Measurements from ENCODE around the gene CHST12. TPM values are rescaled to one million over a fixed set of nuclear protein-coding genes. Genes with fewer than 3 reads are reported as not detected.
"Not testable (repeated sequence)": the region's sequence is repeated elsewhere in the genome, so short reads cannot be mapped to it uniquely, and the experiment has no call there.

CHST12 gene
- total and polyA plus RNA-seq, 2 experiments from 2014 or later, result 7.2 to 21.5 TPM

DNA sequence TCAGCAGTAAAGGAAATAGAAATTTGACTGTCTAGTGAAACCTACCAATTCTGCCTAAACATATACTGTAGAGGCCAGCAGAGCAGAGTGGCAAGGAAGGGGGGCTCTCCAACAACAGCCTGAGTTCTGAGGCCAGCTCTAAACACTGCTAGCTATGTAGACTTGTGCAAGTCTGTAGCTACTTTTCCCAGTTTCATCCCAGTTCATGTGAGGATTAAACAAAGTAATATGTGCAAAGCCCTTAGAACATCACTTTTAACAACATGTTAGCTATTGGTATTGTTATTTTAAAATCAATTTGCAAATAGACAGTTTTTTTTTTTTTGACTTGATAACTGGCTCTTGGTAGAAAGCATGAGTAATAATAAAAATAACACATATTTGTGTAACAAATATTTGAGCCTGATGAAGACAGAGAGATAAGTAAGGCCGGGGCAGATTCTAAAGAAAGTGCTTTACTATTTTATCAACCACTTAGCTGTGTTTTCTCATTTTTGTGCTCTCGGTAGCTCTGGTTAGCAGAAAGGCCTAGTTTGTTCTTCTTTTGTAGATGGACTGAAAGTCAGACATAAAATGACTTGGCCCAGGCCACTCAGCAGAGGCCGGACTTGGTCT lies 9.3 kb downstream of the CHST12 start:
- TF ChIP-seq, protein P1, sequence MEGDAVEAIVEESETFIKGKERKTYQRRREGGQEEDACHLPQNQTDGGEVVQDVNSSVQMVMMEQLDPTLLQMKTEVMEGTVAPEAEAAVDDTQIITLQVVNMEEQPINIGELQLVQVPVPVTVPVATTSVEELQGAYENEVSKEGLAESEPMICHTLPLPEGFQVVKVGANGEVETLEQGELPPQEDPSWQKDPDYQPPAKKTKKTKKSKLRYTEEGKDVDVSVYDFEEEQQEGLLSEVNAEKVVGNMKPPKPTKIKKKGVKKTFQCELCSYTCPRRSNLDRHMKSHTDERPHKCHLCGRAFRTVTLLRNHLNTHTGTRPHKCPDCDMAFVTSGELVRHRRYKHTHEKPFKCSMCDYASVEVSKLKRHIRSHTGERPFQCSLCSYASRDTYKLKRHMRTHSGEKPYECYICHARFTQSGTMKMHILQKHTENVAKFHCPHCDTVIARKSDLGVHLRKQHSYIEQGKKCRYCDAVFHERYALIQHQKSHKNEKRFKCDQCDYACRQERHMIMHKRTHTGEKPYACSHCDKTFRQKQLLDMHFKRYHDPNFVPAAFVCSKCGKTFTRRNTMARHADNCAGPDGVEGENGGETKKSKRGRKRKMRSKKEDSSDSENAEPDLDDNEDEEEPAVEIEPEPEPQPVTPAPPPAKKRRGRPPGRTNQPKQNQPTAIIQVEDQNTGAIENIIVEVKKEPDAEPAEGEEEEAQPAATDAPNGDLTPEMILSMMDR (IDR thresholded peaks at IDR 0.05; ENCODE audit: poor library complexity), result no peak
- TF ChIP-seq EZH2 (IDR thresholded peaks at IDR 0.05; ENCODE audit: borderline replicate concordance) (no peak), EZH2phosphoT487 (IDR thresholded peaks at IDR 0.05; ENCODE audit: low read depth, severe bottlenecking, unreplicated experiment) (no peak)
- no peak overlapping the region for H2AFZ ChIP-seq
- no peak for DNase-seq (ENCODE audit: low spot score)
- 60% methylated on average over 3 of the region's 3 CpGs for WGBS (ENCODE audit: low lambda C conversion rate, missing lambda C conversion rate)
- H3K4me1 ChIP-seq (ENCODE audit: insufficient read depth), result peaks cover 18% of the 10 kb centered on the region
- no peaks in the 10 kb centered on the region for H3K9me3 ChIP-seq (ENCODE audit: low read depth)
- no peaks in the 10 kb centered on the region for H3K9me2 ChIP-seq (replicated peaks; ENCODE audit: insufficient read depth)
- H3K79me2 ChIP-seq, result peaks cover 76% of the 10 kb centered on the region
- H4K20me1 ChIP-seq (ENCODE audit: insufficient read depth, poor library complexity, severe bottlenecking), result no peaks in the 10 kb centered on the region
- no peak overlapping the region for H3K4me3 ChIP-seq
- no peaks in the 10 kb centered on the region for H3K27me3 ChIP-seq
- peak overlapping the region; percentile 52 for H3K4me2 ChIP-seq
- peak overlapping the region; percentile 78 for H3K27ac ChIP-seq
- no peaks in the 10 kb centered on the region for H3K36me3 ChIP-seq (replicated peaks; ENCODE audit: insufficient read depth, low read depth)

DNA sequence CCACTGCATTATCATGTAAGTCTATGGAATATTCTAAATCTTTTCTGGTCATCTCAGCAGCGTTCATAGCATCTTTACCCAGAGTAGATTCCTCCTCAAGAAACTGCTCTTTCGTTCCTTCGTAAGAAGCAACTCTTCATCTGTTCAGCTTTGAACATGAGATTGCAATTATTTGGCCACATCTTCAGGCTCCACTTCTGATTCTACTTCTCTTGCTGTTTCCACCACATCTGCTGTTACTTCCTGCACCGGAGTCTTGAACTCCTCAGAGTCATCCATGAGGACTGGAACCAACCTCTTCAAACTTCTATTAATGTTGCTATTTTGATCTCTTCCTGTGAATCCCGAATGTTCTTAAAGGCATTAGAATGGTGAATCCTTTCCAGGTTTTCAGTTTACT lies 12.7 kb downstream of the CHST12 start:
- Histone ChIP-seq H3K79me2 (peaks cover 67% of the 10 kb centered on the region), H3K4me1 (ENCODE audit: insufficient read depth) (peaks cover 18% of the 10 kb centered on the region)
- 98% methylated on average over 5 of the region's 5 CpGs for WGBS (ENCODE audit: low lambda C conversion rate, missing lambda C conversion rate)

DNA sequence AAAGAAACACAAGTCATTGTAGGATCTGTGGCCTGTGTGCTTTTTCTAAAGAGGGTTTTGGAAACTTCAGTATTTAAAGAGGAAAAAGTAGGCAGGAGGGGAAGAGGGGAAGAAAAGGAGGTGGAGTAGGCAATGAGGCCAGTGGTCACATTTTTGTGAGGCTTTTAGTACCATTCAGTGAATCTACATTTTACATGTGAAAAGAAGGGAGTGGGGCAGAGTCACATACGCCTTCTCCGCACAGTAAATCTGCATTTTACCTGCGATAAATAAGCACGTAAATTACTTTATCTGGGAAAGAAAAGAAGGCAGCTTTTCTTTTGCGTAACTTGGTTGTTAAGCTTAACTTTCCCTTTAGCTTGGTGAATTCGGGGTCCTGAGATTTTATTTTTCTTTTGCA lies 13.2 kb downstream of the CHST12 start:
- peaks cover 61% of the 10 kb centered on the region for H3K79me2 ChIP-seq
- no peaks in the 10 kb centered on the region for H3K36me3 ChIP-seq (replicated peaks; ENCODE audit: insufficient read depth, low read depth)
- no peak for DNase-seq (ENCODE audit: low spot score)
- H3K9me3 ChIP-seq (ENCODE audit: low read depth), result no peaks in the 10 kb centered on the region
- H3K4me1 ChIP-seq (ENCODE audit: insufficient read depth), result peaks cover 15% of the 10 kb centered on the region
- H4K20me1 ChIP-seq (ENCODE audit: insufficient read depth, poor library complexity, severe bottlenecking), result peaks cover 3% of the 10 kb centered on the region
- H3K4me2 ChIP-seq, result no peak overlapping the region
- TF ChIP-seq EZH2phosphoT487 (IDR thresholded peaks at IDR 0.05; ENCODE audit: low read depth, severe bottlenecking, unreplicated experiment) (no peak), EZH2 (IDR thresholded peaks at IDR 0.05; ENCODE audit: borderline replicate concordance) (no peak)
- TF ChIP-seq, protein P1 (IDR thresholded peaks at IDR 0.05; ENCODE audit: poor library complexity), result no peak
- 88% methylated on average over 6 of the region's 6 CpGs for WGBS (ENCODE audit: low lambda C conversion rate, missing lambda C conversion rate)
- no peak overlapping the region for H3K4me3 ChIP-seq
- no peaks in the 10 kb centered on the region for H3K27me3 ChIP-seq
- H2AFZ ChIP-seq, result no peak overlapping the region
- H3K27ac ChIP-seq, result no peak overlapping the region
- H3K9me2 ChIP-seq (replicated peaks; ENCODE audit: insufficient read depth), result no peaks in the 10 kb centered on the region

More for the DNA sequence above, 12.7 kb downstream of the CHST12 start:
- Histone ChIP-seq H3K4me2 (no peak overlapping the region), H3K9me2 (replicated peaks; ENCODE audit: insufficient read depth) (no peaks in the 10 kb centered on the region), H3K4me3 (no peak overlapping the region), H4K20me1 (ENCODE audit: insufficient read depth, poor library complexity, severe bottlenecking) (peaks cover 3% of the 10 kb centered on the region), H3K36me3 (replicated peaks; ENCODE audit: insufficient read depth, low read depth) (no peaks in the 10 kb centered on the region), H3K27me3 (no peaks in the 10 kb centered on the region), H3K9me3 (ENCODE audit: low read depth) (no peaks in the 10 kb centered on the region), H2AFZ (no peak overlapping the region), H3K27ac (no peak overlapping the region)
- DNase-seq (ENCODE audit: low spot score), result no peak
- TF ChIP-seq, protein P1 (IDR thresholded peaks at IDR 0.05; ENCODE audit: poor library complexity), result no peak
- TF ChIP-seq EZH2 (IDR thresholded peaks at IDR 0.05; ENCODE audit: borderline replicate concordance) (no peak), EZH2phosphoT487 (IDR thresholded peaks at IDR 0.05; ENCODE audit: low read depth, severe bottlenecking, unreplicated experiment) (no peak)

DNA sequence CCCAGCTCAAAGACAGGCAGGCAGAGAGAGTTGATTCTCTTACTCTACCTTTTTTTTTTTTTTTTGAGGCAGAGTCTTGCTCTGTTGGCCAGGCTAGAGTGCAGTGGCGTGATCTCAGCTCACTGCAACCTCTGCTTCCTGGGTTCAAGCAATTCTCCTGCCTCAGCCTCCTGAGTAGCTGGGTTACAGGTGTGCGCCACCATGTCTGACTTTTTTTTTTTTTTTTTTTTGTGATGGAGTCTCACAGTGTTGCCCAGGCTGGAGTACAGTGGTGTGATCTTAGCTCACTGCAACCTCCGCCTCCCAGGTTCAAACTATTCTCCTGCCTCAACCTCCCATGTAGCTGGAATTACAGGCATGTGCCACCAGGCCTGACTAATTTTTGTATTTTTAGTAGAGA lies 13.8 kb downstream of the CHST12 start:
- H3K9me3 ChIP-seq (ENCODE audit: low read depth); H3K4me3 ChIP-seq; H3K4me2 ChIP-seq; H3K27me3 ChIP-seq; DNase-seq (ENCODE audit: low spot score); H2AFZ ChIP-seq; H3K27ac ChIP-seq; H3K9me2 ChIP-seq (replicated peaks; ENCODE audit: insufficient read depth); H4K20me1 ChIP-seq (ENCODE audit: insufficient read depth, poor library complexity, severe bottlenecking); H3K36me3 ChIP-seq (replicated peaks; ENCODE audit: insufficient read depth, low read depth): not testable (repeated sequence)
- WGBS (ENCODE audit: low lambda C conversion rate, missing lambda C conversion rate), result 97% methylated on average over 3 of the region's 3 CpGs
- Histone ChIP-seq H3K4me1 (ENCODE audit: insufficient read depth) (peaks cover 12% of the 10 kb centered on the region), H3K79me2 (peaks cover 61% of the 10 kb centered on the region)

Measured in hepatocyte (in vitro differentiated cells).